ENCODE results near the gene WDR33.

The WDR33 gene

DNA sequence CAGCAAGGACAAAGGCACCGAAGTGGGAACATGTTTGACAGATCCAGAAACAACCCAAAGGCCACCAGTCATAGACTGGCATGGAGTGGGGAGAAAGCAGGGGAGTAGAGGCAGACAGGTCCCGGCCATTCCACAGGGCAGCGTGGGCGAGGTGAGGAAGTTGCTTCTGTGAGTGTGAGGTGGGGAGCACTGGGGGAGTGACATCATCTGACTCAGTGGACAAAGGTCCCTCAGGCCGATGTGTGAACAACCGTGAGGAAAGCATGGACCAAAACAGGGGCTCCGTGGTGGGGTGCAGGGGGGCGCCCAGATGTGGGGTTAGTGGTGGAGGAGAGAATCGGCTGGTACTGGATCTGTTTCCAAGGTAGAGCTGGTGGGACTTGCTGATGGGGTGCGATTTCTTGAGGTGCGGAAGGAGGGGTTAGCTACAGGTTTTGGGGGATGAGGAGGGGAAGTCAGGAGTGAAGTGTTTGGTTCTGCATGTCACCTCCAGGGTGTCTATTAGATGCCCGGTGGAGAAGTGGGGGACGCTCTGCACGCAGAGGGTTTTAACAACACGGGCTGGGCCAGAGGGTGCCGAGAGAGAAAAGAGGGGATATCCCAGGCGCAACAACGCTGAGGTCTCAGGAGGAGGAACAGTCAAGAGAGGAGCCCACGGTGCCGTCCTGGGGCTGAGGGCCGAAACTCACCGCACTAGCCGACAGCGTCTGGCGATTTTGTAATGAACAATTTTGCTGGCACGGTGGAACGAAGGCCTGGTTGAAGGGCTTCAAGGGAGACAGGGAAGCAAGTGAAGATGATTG, 112.2 kb downstream of the WDR33 start:
- Histone ChIP-seq H3K27me3 (ENCODE audit: control insufficient read depth, insufficient read depth, low read length) (no peaks in the 10 kb centered on the region), H3K4me1 (ENCODE audit: control insufficient read depth, insufficient read depth, low read length) (no peaks in the 10 kb centered on the region), H3K9me3 (ENCODE audit: control insufficient read depth, insufficient read depth, low read length) (no peaks in the 10 kb centered on the region), H3K27ac (ENCODE audit: low read length) (no peak overlapping the region), H3K4me3 (ENCODE audit: low read length) (no peak overlapping the region), H3K36me3 (ENCODE audit: control insufficient read depth, insufficient read depth, low read length) (no peaks in the 10 kb centered on the region; the same call in 1 of the 2 replicates)
- no peak for DNase-seq (ENCODE audit: low read depth, low spot score)
- WGBS (ENCODE audit: insufficient coverage, insufficient read length), result no CpG with 5 or more reads among the region's 27 CpGs

GRCh38 chr2:127697482-127698180, 113.3 kb downstream of the WDR33 start:
- WGBS (ENCODE audit: insufficient coverage, insufficient read length), result no CpG with 5 or more reads among the region's 21 CpGs
- H3K27ac ChIP-seq (ENCODE audit: low read length), result no peak overlapping the region
- no peak overlapping the region for H3K4me3 ChIP-seq (ENCODE audit: low read length)
- no peaks in the 10 kb centered on the region for H3K27me3 ChIP-seq (ENCODE audit: control insufficient read depth, insufficient read depth, low read length)
- DNase-seq (ENCODE audit: low read depth, low spot score), result no peak
- H3K9me3 ChIP-seq (ENCODE audit: control insufficient read depth, insufficient read depth, low read length), result no peaks in the 10 kb centered on the region
- H3K4me1 ChIP-seq (ENCODE audit: control insufficient read depth, insufficient read depth, low read length), result no peaks in the 10 kb centered on the region
- H3K36me3 ChIP-seq (ENCODE audit: control insufficient read depth, insufficient read depth, low read length), result no peaks in the 10 kb centered on the region

DNA sequence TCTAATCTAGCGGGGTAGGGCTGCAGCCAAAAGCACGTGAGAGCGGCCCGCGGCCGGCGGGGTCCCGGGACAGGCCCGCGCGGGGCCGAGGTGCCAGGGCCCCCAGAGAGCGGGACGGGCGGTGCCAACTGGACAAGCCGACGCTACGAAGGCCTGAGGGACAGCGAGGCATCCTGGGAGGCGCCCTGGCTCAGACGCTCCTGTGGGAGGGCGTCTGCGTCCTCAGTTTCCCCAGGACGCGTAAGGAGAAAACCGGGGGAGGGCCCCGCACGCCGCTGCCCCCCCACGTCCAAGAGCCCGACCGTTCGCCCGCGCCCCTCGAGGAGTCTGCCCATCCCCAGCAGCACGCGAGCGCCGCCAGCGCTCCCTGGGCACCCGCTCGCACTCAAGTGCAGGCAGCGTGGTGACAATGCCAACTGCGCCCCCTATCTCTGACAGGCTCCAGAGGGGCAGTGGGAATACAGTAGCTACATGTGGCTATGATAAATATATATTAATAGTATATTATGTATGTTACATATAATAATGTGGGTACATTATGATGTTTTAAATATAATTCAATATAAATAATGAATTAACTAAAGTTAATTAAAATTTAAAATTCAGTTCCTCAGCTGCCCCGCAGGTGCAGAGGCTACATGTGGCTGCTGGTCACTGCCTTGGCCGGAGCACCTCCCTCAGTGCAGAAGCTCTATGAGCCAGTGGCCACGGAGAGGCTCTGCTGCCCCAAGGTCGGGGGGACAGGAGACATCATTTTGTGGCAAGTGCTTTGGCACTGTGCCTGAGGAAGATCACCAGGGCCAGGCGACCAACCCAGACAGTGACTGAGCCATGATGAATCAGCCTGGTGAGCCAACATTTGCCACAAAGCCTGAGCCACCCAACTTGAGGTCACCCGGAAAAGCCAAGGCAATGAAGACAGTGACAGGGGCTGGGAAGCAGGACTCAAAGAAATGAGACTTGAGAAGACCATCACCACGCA, 115.2 kb downstream of the WDR33 start:
- Histone ChIP-seq H3K9me3 (ENCODE audit: control insufficient read depth, insufficient read depth, low read length) (no peaks in the 10 kb centered on the region; the same call in 1 of the 2 replicates), H3K4me1 (ENCODE audit: control insufficient read depth, insufficient read depth, low read length) (no peaks in the 10 kb centered on the region), H3K27me3 (ENCODE audit: control insufficient read depth, insufficient read depth, low read length) (no peaks in the 10 kb centered on the region), H3K27ac (ENCODE audit: low read length) (no peak overlapping the region), H3K4me3 (ENCODE audit: low read length) (no peak overlapping the region; the same call in 1 of the 2 replicates), H3K36me3 (ENCODE audit: control insufficient read depth, insufficient read depth, low read length) (no peaks in the 10 kb centered on the region)
- DNase-seq (ENCODE audit: low read depth, low spot score), result no peak
- WGBS (ENCODE audit: insufficient coverage, insufficient read length), result no CpG with 5 or more reads among the region's 52 CpGs

- no peaks in the 10 kb centered on the region for H3K36me3 ChIP-seq (ENCODE audit: control insufficient read depth, insufficient read depth, low read length)
- no peaks in the 10 kb centered on the region for H3K4me1 ChIP-seq (ENCODE audit: control insufficient read depth, insufficient read depth, low read length)
- no peak for DNase-seq (ENCODE audit: low read depth, low spot score)
- whole genome bisulfite sequencing (ENCODE audit: insufficient coverage, insufficient read length), result no CpG with 5 or more reads among the region's 9 CpGs
- H3K9me3 ChIP-seq (ENCODE audit: control insufficient read depth, insufficient read depth, low read length), result peaks cover 3% of the 10 kb centered on the region; the same call in 1 of the 2 replicates
- H3K27me3 ChIP-seq (ENCODE audit: control insufficient read depth, insufficient read depth, low read length), result no peaks in the 10 kb centered on the region
- no peak overlapping the region for H3K4me3 ChIP-seq (ENCODE audit: low read length)
- H3K27ac ChIP-seq (ENCODE audit: low read length), result no peak overlapping the region
Observed at GRCh38 chr2:127694986-127695385, 116.0 kb downstream of the WDR33 start.

- Histone ChIP-seq H3K36me3 (ENCODE audit: control insufficient read depth, insufficient read depth, low read length) (no peaks in the 10 kb centered on the region), H3K27me3 (ENCODE audit: control insufficient read depth, insufficient read depth, low read length) (no peaks in the 10 kb centered on the region), H3K4me1 (ENCODE audit: control insufficient read depth, insufficient read depth, low read length) (no peaks in the 10 kb centered on the region), H3K9me3 (ENCODE audit: control insufficient read depth, insufficient read depth, low read length) (peaks cover 3% of the 10 kb centered on the region; the same call in 1 of the 2 replicates), H3K27ac (ENCODE audit: low read length) (no peak overlapping the region), H3K4me3 (ENCODE audit: low read length) (no peak overlapping the region)
- DNase-seq (ENCODE audit: low read depth, low spot score), result no peak
- no CpG with 5 or more reads among the region's 2 CpGs for WGBS (ENCODE audit: insufficient coverage, insufficient read length)
Observed at GRCh38 chr2:127690696-127691095, 120.3 kb downstream of the WDR33 start.

GRCh38 chr2:127688405-127688804, 122.6 kb downstream of the WDR33 start:
- no peaks in the 10 kb centered on the region for H3K27me3 ChIP-seq (ENCODE audit: control insufficient read depth, insufficient read depth, low read length)
- WGBS (ENCODE audit: insufficient coverage, insufficient read length), result no CpG with 5 or more reads among the region's 1 CpG
- H3K4me3 ChIP-seq (ENCODE audit: low read length), result no peak overlapping the region
- H3K4me1 ChIP-seq (ENCODE audit: control insufficient read depth, insufficient read depth, low read length), result no peaks in the 10 kb centered on the region
- no peaks in the 10 kb centered on the region for H3K36me3 ChIP-seq (ENCODE audit: control insufficient read depth, insufficient read depth, low read length)
- H3K27ac ChIP-seq (ENCODE audit: low read length), result no peak overlapping the region
- peaks cover 3% of the 10 kb centered on the region; the same call in 1 of the 2 replicates for H3K9me3 ChIP-seq (ENCODE audit: control insufficient read depth, insufficient read depth, low read length)
- DNase-seq (ENCODE audit: low read depth, low spot score), result no peak

DNA sequence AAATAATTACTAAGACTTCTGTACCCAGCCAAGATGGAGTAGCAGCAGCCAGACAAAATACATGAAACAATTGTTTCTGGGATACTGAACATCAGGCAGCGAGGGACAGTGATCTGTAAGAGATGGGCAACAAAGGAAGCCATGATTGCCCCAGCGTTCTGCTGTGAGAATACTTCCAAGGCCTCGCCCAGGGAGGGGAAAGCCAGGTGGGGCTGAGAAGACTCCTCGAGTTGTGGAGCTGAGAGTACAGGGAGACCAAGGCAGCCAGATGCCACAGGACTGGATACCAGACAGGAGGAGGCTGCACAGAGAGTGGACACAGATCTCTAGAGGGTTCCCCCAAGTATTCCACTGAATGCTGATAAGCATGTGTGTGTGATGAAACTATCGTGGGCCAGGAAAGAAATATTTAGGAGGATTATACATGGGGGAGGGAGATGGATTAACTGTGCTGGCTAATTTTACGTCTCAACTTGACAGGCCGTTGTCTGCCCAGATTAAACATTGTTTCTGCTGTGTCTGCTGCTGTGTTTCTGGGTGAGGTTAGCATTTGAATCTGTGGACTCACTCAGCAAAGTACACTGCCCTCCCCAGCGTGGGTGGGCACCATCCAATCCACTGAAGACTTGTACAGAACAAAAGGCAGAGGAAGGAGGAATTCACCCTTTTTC, 125.4 kb downstream of the WDR33 start:
- H3K27me3 ChIP-seq (ENCODE audit: control insufficient read depth, insufficient read depth, low read length), result no peaks in the 10 kb centered on the region
- DNase-seq (ENCODE audit: low read depth, low spot score), result no peak
- no CpG with 5 or more reads among the region's 8 CpGs for WGBS (ENCODE audit: insufficient coverage, insufficient read length)
- H3K36me3 ChIP-seq (ENCODE audit: control insufficient read depth, insufficient read depth, low read length), result no peaks in the 10 kb centered on the region
- 0 out of 2 replicates have a peak, but pooled peaks cover 3% of the 10 kb centered on the region for H3K9me3 ChIP-seq (ENCODE audit: control insufficient read depth, insufficient read depth, low read length)
- H3K27ac ChIP-seq (ENCODE audit: low read length), result no peak overlapping the region
- H3K4me3 ChIP-seq (ENCODE audit: low read length), result no peak overlapping the region
- no peaks in the 10 kb centered on the region for H3K4me1 ChIP-seq (ENCODE audit: control insufficient read depth, insufficient read depth, low read length)

DNA sequence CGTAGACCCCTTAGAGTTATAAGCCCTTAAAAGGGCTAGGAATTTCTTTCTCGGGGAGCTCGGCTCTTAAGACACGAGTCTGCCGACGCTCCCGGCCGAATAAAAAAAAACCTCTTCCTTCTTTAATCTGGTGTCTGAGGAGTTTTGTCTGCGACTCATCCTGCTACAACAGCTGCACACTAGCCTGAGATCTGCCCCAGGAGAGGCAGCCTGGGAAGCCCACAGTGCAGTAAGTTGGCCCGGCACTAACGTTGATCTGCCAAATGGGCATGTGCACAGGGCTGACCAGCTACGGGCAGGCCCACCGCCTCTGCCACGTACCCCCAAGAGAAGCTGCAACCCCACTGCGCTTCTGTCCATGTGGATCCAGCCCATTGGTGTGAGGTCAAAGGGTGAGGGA, 127.2 kb downstream of the WDR33 start:
- H3K36me3 ChIP-seq (ENCODE audit: control insufficient read depth, insufficient read depth, low read length), result no peaks in the 10 kb centered on the region
- no peak for DNase-seq (ENCODE audit: low read depth, low spot score)
- no peak overlapping the region for H3K4me3 ChIP-seq (ENCODE audit: low read length)
- no peaks in the 10 kb centered on the region for H3K27me3 ChIP-seq (ENCODE audit: control insufficient read depth, insufficient read depth, low read length)
- H3K4me1 ChIP-seq (ENCODE audit: control insufficient read depth, insufficient read depth, low read length), result no peaks in the 10 kb centered on the region
- no peak overlapping the region for H3K27ac ChIP-seq (ENCODE audit: low read length)
- H3K9me3 ChIP-seq (ENCODE audit: control insufficient read depth, insufficient read depth, low read length), result no peaks in the 10 kb centered on the region
- no CpG with 5 or more reads among the region's 15 CpGs for WGBS (ENCODE audit: insufficient coverage, insufficient read length)

DNA sequence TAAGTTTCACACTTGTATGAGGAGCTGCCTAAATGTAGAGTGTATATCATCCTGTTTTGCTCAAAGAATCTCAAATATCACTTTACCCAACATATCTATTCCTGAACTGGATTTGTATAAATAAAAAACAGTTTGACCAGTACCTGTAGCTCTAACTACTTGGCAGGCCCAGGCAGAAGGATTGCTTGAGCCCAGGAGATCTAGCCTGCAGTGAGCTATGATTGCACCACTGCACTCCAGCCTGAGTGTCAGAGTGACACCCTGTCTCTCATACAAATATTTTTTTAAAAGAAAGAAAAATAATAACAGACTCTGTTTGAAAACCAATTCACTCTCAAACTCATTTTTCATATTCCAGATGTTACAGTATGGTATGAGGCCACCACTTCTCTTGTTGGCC, 127.9 kb downstream of the WDR33 start:
- Histone ChIP-seq H3K4me1 (ENCODE audit: control insufficient read depth, insufficient read depth, low read length) (no peaks in the 10 kb centered on the region), H3K9me3 (ENCODE audit: control insufficient read depth, insufficient read depth, low read length) (no peaks in the 10 kb centered on the region), H3K36me3 (ENCODE audit: control insufficient read depth, insufficient read depth, low read length) (no peaks in the 10 kb centered on the region), H3K27me3 (ENCODE audit: control insufficient read depth, insufficient read depth, low read length) (no peaks in the 10 kb centered on the region), H3K27ac (ENCODE audit: low read length) (no peak overlapping the region), H3K4me3 (ENCODE audit: low read length) (no peak overlapping the region)
- DNase-seq (ENCODE audit: low read depth, low spot score), result no peak

Data from iPS DF 6.9 (cell line).